G401.6 (cell line): Measurements from ENCODE around the gene PEF1.

Source experiments
- FAIRE-seq: peaks from 2 replicates; lab custom pipeline; 2012; peaks lifted over from hg19 to GRCh38; lab: Jason Lieb, UNC

Gene PEF1

GRCh38 chr1:31671147-31671546 lies 26.5 kb upstream of the PEF1 start:
- FAIRE-seq: no peak

- FAIRE-seq: no peak
Observed at GRCh38 chr1:31670593-31670964, 25.9 kb upstream of the PEF1 start.

- no peak for FAIRE-seq
Observed at GRCh38 chr1:31669786-31670592, 25.3 kb upstream of the PEF1 start.

GRCh38 chr1:31669433-31669785 lies 24.7 kb upstream of the PEF1 start:
- FAIRE-seq: no peak

- FAIRE-seq: no peak
Observed at GRCh38 chr1:31668303-31668883, 23.7 kb upstream of the PEF1 start.

GRCh38 chr1:31667065-31667785 lies 22.5 kb upstream of the PEF1 start:
- FAIRE-seq: no peak

- FAIRE-seq: no peak
Observed at GRCh38 chr1:31666263-31666963, 21.7 kb upstream of the PEF1 start.

GRCh38 chr1:31665234-31665878 lies 20.7 kb upstream of the PEF1 start:
- no peak for FAIRE-seq

GRCh38 chr1:31664528-31664927 lies 19.9 kb upstream of the PEF1 start:
- FAIRE-seq: no peak

GRCh38 chr1:31663622-31664452 lies 19.2 kb upstream of the PEF1 start:
- peak; percentile 50 for FAIRE-seq

GRCh38 chr1:31662463-31662862 lies 17.8 kb upstream of the PEF1 start:
- FAIRE-seq: no peak

GRCh38 chr1:31661856-31662255 lies 17.2 kb upstream of the PEF1 start:
- no peak for FAIRE-seq

GRCh38 chr1:31660871-31661455 lies 16.3 kb upstream of the PEF1 start:
- FAIRE-seq: no peak

- no peak for FAIRE-seq
Observed at GRCh38 chr1:31659889-31660288, 15.2 kb upstream of the PEF1 start.

GRCh38 chr1:31658721-31659120 lies 14.0 kb upstream of the PEF1 start:
- FAIRE-seq: no peak

- no peak for FAIRE-seq
Observed at GRCh38 chr1:31657972-31658510, 13.4 kb upstream of the PEF1 start.

GRCh38 chr1:31657020-31657804 lies 12.5 kb upstream of the PEF1 start:
- no peak for FAIRE-seq

GRCh38 chr1:31655756-31656155 lies 11.1 kb upstream of the PEF1 start:
- no peak for FAIRE-seq

GRCh38 chr1:31655104-31655503 lies 10.4 kb upstream of the PEF1 start:
- FAIRE-seq: no peak

GRCh38 chr1:31654474-31654776 lies 9.7 kb upstream of the PEF1 start:
- no peak for FAIRE-seq
